Measurements from ENCODE around the gene SEPTIN8.
"Not testable (repeated sequence)": the region's sequence is repeated elsewhere in the genome, so short reads cannot be mapped to it uniquely, and the experiment has no call there.

The SEPTIN8 gene

GRCh38 chr5:132812123-132812765, 35.2 kb upstream of the SEPTIN8 start:
- no peak for DNase-seq

DNA sequence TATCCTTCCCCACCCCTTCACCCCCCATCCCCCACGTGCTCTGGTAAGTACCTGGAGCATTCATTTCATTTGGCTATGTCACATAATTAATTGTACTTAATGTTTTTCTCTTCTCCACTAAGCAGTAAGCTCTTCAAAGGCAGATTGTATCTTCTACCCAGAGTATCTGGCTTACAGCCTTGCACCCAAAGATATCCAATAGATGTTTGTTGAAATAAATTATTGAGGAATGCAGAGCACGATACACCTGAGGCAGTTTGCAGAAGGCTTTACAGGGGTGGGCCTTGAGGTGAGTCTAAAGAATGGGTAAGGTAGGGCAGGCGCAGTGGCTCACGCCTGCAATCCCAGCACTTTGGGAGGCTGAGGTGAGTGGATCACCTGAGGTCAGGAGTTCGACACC, 33.6 kb upstream of the SEPTIN8 start:
- no peak for DNase-seq

- DNase-seq: no peak
Measured at GRCh38 chr5:132808866-132809265, 31.8 kb upstream of the SEPTIN8 start.

DNA sequence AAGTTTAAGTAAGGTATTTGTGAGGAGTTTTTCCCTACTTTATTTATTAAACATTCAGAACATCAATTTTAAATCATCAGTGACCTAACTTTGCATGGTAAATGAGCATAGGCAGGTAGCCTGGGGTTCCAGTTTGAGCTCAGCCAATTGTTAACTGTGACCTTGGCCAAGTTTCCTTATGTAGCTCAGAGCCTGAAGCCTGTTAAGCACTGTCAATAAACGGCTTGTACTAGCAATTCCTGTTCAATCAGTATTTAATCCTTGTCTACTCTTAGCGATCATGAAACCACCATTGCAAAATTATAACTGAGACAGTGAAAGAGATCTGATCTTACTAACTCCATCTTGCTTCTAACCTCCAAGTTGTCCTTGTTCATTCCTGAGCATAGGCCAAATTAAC, 31.4 kb upstream of the SEPTIN8 start:
- no peak for DNase-seq

GRCh38 chr5:132807163-132807838, 30.3 kb upstream of the SEPTIN8 start:
- DNase-seq: no peak

DNA sequence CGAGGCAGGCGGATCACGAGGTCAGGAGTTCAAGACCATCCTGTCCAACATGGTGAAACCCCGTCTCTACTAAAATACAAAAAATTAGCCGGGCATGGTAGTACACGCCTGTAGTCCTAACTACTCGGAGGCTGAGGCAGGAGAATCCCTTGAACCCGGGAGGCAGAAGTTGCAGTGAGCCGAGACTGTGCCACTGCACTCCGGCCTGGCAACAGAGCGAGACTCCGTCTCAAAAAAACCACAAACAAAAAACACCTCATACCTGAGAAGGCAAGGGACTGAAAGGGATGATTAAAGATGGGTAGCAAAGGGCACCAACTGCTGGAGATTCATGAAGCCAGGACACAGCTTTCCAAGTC, 29.7 kb upstream of the SEPTIN8 start:
- DNase-seq: not testable (repeated sequence)

DNA sequence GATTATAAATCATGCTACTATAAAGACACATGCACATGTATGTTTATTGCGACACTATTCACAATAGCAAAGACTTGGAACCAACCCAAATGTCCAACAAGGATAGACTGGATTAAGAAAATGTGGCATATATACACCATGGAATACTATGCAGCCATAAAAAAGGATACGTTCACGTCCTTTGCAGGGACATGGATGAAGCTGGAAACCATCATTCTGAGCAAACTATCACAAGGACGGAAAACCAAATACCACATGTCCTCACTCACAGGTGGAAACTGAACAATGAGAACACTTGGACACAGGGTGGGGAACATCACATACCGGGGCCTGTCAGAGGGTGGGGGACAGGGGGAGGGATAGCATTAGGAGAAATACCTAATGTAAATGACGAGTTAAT, 28.8 kb upstream of the SEPTIN8 start:
- DNase-seq: not testable (repeated sequence)

GRCh38 chr5:132804219-132804618, 27.2 kb upstream of the SEPTIN8 start:
- not testable (repeated sequence) for DNase-seq

DNA sequence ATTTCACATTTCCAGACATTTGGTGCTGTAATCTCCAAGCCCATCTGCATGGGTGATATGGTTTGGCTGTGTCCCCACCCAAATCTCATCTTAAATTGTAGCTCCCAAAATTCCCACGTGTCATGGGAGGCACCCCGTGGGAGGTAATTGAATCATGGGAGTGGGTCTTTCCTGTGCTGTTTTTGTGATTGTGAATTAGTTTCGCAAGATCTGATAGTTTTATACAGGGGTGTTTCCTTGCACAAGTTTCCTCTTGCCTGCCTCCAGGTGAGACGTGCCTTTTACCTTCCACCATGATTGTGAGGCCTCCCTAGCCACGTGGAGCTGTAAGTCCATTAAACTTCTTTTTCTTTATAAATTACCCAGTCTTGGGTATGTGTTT, 25.6 kb upstream of the SEPTIN8 start:
- DNase-seq: not testable (repeated sequence)

- DNase-seq: no peak
Measured at GRCh38 chr5:132802044-132802684, 25.1 kb upstream of the SEPTIN8 start.

DNA sequence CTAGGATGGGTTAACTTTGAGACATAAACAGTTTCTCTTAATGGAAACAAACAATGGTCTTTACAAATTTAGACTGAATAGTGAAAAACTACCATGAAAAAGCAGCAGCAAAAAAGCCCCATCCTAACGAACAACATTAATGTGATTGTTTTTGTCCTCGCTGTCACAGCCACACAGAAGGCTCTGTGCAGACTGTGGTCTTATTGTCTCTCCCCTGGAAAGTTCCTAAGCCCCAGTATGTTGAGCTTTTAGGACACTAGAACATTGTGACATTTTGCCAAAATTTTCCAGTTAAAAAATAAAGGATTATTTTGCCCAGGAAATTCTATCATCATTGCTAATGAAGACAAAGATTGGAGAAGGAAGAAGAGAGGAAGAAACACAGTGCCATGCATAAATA, 23.5 kb upstream of the SEPTIN8 start:
- DNase-seq: no peak

- DNase-seq: no peak
Measured at GRCh38 chr5:132799392-132799791, 22.4 kb upstream of the SEPTIN8 start.

DNA sequence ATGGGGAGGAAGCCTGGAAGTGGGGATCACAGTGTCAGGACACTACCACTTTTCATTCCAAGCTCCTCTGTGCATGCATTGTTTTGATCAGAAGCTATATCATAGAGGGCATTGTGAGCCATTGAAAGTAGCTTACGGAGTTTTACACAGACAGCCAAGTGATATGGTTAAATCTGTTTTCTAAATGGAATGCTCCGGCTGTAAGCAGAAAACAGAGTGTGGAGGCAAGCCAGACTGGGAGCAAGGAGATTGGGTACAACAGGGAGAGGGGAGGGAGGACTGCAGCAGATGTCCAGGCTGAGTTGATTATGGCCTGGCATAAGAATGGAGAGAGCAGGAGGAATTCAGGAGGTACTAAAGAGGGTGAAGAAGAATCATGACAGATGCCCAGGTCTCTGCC, 20.6 kb upstream of the SEPTIN8 start:
- DNase-seq: no peak

DNA sequence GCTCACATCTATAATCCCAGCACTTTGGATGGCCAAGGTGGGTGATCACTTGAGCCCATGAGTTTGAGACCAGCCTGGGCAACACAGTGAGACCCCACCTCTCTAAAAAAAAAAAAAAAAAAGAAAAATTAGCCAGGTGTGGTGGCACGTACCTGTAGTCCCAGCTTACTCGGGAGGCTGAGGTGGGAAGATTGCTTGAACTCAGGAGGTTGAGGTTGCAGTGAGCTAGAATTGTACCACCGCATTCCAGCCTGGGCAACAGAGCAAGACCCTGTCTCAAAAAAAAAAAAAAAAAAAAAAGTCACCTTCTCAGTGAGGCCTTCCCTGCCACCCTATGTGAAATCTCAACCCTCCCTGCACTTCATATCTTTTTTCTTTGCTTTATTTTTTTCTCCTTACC, 14.0 kb upstream of the SEPTIN8 start:
- DNase-seq: no peak

- DNase-seq: no peak
Measured at GRCh38 chr5:132790201-132790865, 13.3 kb upstream of the SEPTIN8 start.

DNA sequence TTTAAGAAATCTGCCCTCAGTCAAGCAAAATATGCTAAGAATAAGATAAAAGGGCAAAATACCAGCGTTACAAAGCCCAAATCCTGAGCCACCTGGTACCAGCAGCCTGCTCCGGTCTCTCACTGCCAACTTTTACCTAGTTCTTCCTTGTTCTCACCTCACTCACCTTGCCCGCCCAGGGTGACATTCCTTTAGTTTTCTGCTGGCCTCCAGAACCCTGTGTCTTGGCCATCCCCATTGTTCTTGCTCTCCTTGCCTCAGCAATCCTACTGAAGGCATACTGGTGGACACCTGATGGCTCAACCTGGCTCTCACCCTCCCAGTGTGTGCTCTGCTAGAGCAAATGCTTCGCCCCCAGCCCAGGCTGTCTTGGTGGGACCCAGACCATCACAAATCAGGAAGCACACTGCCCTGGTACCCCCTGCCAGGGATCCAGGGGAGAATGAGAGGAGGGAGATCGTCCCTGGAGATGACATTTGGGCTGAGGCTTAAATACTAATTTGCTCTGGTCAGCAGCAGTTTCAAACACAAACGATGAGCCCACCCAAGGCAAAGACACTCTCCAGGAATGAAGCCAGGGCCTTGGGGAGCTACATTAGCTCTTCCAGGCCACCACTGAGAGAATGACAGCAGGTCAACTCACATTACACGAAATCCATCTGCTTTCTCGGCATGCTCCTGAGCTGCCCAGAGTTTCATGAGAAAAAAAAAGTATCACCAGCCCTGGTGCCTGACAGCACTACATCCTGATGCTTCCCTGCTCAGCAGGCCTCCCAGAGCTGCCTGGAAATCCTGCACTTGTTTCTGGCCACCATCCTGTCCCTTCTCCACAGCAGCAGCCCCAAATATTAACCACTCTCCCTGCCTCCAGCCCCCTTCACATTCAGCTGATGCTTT, 12.2 kb upstream of the SEPTIN8 start:
- no peak for DNase-seq

- DNase-seq: no peak
Measured at GRCh38 chr5:132788508-132788907, 11.5 kb upstream of the SEPTIN8 start.

GRCh38 chr5:132787076-132787475, 10.0 kb upstream of the SEPTIN8 start:
- DNase-seq: no peak

GRCh38 chr5:132785864-132786263, 8.8 kb upstream of the SEPTIN8 start:
- DNase-seq: no peak

DNA sequence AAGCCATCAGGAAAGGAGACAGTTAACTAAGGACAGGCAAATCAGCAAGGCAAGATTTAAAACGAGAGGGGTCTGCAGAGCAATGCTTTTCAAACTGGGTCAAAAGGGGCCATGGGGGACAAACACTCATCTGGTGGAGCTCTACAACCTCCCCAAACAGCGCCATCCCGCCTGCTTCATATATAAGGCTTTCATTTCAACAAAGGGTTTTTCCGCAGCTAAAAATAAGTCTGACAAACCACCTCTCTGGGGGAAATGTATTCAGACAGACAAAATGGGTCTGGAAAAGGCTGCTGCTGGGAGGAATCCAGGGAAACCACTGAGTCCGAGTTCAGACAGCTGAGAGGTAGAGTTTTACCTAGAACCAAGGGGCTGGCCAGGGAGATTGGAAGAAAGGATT, 8.3 kb upstream of the SEPTIN8 start:
- no peak for DNase-seq

- no peak for DNase-seq
Measured at GRCh38 chr5:132782101-132782500, 5.1 kb upstream of the SEPTIN8 start.

DNA sequence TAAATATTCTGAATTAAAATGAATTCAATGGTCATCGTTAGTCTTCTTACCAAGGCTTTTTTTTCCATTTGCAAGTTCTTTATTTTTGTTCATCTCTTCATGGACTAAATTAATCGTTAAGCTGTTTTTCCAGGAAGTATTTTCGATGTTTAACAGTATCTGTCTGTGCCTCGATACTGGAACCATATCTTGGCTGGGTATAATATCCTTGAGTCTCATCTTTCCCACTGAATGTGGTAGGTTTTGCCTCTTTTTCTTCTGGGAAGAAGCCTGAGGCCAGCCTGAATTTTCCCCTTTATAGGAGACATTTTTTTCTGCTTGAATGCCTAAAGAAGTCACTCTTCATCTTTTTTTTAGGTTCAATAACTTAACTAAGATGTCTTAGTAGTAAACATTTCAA, 4.0 kb upstream of the SEPTIN8 start:
- no peak for DNase-seq

GRCh38 chr5:132780577-132780976, 3.5 kb upstream of the SEPTIN8 start:
- DNase-seq: no peak

Measured in NCI-H1417 treated with DMSO at 0.1 percent for 48 hours (cell line).